Keratinocyte (primary cell): ENCODE measurements around the gene STX5. TPM values are rescaled to one million over a fixed set of nuclear protein-coding genes. Genes with fewer than 3 reads are reported as not detected.

Source experiments
- DNase-seq: peaks from one replicate; pipeline ENCODE4 v3.0.0-alpha.2; 2011; ENCODE audit warnings: low read depth, missing footprints, low spot score
- FAIRE-seq: peaks from 2 replicates; lab custom pipeline; 2011; peaks lifted over from hg19 to GRCh38; lab: Jason Lieb, UNC
- H2AFZ ChIP-seq: 2 replicates; pipeline ENCODE4 v1.6.0; 2012; ENCODE audit warnings: low read length, control low read depth, inconsistent platforms; ENCODE audit not compliant: control insufficient read depth
- H3K27ac ChIP-seq: 2 replicates; pipeline ENCODE4 v1.5.1; 2011; ENCODE audit warnings: low read length; ENCODE audit not compliant: control insufficient read depth, insufficient read depth
- H3K27me3 ChIP-seq: 3 replicates; pipeline ENCODE4 v1.6.0; 2011; ENCODE audit warnings: low read length; ENCODE audit not compliant: control insufficient read depth, insufficient read depth; ENCODE audit errors: extremely low read depth
- H3K36me3 ChIP-seq, 2 experiments: 2 replicates in 1 of 2; 3 replicates in 1 of 2; pipeline ENCODE4 v1.5.1; 2011; ENCODE audit warnings: low read length in 2 of 2, mild to moderate bottlenecking in 1 of 2; ENCODE audit not compliant: control insufficient read depth in 2 of 2, insufficient read depth in 2 of 2; ENCODE audit errors: extremely low read depth in 1 of 2
- H3K4me1 ChIP-seq: 3 replicates; pipeline ENCODE4 v1.5.1; 2011; ENCODE audit warnings: low read length; ENCODE audit not compliant: control insufficient read depth, insufficient read depth; ENCODE audit errors: extremely low read depth
- H3K4me2 ChIP-seq: 3 replicates; pipeline ENCODE4 v1.6.0; 2011; ENCODE audit warnings: low read depth, low read length; ENCODE audit not compliant: control insufficient read depth, insufficient read depth; ENCODE audit errors: extremely low read depth
- H3K4me3 ChIP-seq, 3 experiments: fragments of 200-600 bp in 1 of 3; sonication (generic) in 1 of 3; 2 replicates in 2 of 3; 3 replicates in 1 of 3; pipeline ENCODE4 v1.5.1; 2011 to 2016; ENCODE audit warnings: low read length in 3 of 3, mild to moderate bottlenecking in 3 of 3, control low read depth in 2 of 3, inconsistent platforms in 1 of 3, low read depth in 1 of 3, mixed read lengths in 1 of 3, mixed run types in 1 of 3, moderate library complexity in 1 of 3; ENCODE audit not compliant: control insufficient read depth in 2 of 3, insufficient read depth in 2 of 3; ENCODE audit errors: extremely low read depth in 1 of 3
- H3K79me2 ChIP-seq: 2 replicates; pipeline ENCODE4 v1.6.0; 2012; ENCODE audit warnings: low read length; ENCODE audit not compliant: control insufficient read depth, insufficient read depth
- H3K9ac ChIP-seq: 3 replicates; pipeline ENCODE4 v1.6.0; 2011; ENCODE audit warnings: low read length; ENCODE audit not compliant: control insufficient read depth, insufficient read depth; ENCODE audit errors: extremely low read depth
- H3K9me1 ChIP-seq: 3 replicates; pipeline ENCODE4 v1.6.0; 2011; ENCODE audit warnings: low read length; ENCODE audit not compliant: control insufficient read depth, insufficient read depth; ENCODE audit errors: extremely low read depth
- H3K9me3 ChIP-seq: 2 replicates; pipeline ENCODE4 v1.5.1; 2012; ENCODE audit warnings: low read depth, low read length; ENCODE audit not compliant: control insufficient read depth
- H4K20me1 ChIP-seq: 3 replicates; pipeline ENCODE4 v1.6.0; 2011; ENCODE audit warnings: low read length; ENCODE audit not compliant: control insufficient read depth, insufficient read depth; ENCODE audit errors: extremely low read depth
- EZH2 ChIP-seq: IDR thresholded peaks from one replicate; pipeline ENCODE4 v1.6.1; 2012; ENCODE audit warnings: inconsistent platforms, mild to moderate bottlenecking, low read length, moderate library complexity
- dilution Hi-C: fragments of 300-500 bp; cut with MboI; formaldehyde crosslinking; loops from one replicate; pipeline ENCODE4 v1.7.0; 2020; ENCODE audit warnings: low sequenced_read_pairs; ENCODE audit not compliant: extremely low pct_ligation_motif_present
- polyA plus RNA-seq, 5 experiments: library from polyadenylated mRNA; depleted of rRNA in 3 of 5; stranded (reverse) in 3 of 5; stranded (forward) in 1 of 5; unstranded in 1 of 5; fragments of >200 nt; gene quantifications; 1 replicate in 1 of 5; 2 replicates in 3 of 5; 3 replicates in 1 of 5; pipeline versions ENCODE4 v1.2.1 to v1.2.3, GENCODE V29; 2011 to 2012; ENCODE audit warnings: missing spikeins in 2 of 5, low read depth in 1 of 5, low replicate concordance in 1 of 5
- TF ChIP-seq, protein P1 (sequence below), 3 experiments: IDR thresholded peaks in 1 of 3; conservative IDR thresholded peaks in 1 of 3; optimal IDR thresholded peaks in 1 of 3; 2 replicates in 2 of 3; 3 replicates in 1 of 3; pipeline versions ENCODE3 to v1.5.1; 2011; ENCODE audit warnings: low read length in 3 of 3, mild to moderate bottlenecking in 3 of 3, moderate library complexity in 2 of 3, control low read depth in 1 of 3, inconsistent platforms in 1 of 3; ENCODE audit not compliant: insufficient read depth in 2 of 3; ENCODE audit errors: extremely low read depth in 1 of 3

STX5 gene
- polyA plus RNA-seq, 1 donor (not counting 4 experiments of a cell fraction or from before 2014, with no cell fraction given): 20.4 TPM

GRCh38 chr11:62775646-62776045, 56.2 kb downstream of the STX5 start:
- H3K9ac ChIP-seq: no peak overlapping the region
- H3K36me3 ChIP-seq: peaks cover 8 to 10% of the 10 kb centered on the region in 2 experiments
- no peak overlapping the region for H2AFZ ChIP-seq
- no peaks in the 10 kb centered on the region for H3K9me3 ChIP-seq
- no peaks in the 10 kb centered on the region for H3K27me3 ChIP-seq
- H3K4me1 ChIP-seq: peaks cover 12% of the 10 kb centered on the region
- TF ChIP-seq, protein P1, sequence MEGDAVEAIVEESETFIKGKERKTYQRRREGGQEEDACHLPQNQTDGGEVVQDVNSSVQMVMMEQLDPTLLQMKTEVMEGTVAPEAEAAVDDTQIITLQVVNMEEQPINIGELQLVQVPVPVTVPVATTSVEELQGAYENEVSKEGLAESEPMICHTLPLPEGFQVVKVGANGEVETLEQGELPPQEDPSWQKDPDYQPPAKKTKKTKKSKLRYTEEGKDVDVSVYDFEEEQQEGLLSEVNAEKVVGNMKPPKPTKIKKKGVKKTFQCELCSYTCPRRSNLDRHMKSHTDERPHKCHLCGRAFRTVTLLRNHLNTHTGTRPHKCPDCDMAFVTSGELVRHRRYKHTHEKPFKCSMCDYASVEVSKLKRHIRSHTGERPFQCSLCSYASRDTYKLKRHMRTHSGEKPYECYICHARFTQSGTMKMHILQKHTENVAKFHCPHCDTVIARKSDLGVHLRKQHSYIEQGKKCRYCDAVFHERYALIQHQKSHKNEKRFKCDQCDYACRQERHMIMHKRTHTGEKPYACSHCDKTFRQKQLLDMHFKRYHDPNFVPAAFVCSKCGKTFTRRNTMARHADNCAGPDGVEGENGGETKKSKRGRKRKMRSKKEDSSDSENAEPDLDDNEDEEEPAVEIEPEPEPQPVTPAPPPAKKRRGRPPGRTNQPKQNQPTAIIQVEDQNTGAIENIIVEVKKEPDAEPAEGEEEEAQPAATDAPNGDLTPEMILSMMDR (optimal IDR thresholded peaks at IDR 0.05 in 1 of 3, IDR thresholded peaks at IDR 0.05 in 1 of 3, conservative IDR thresholded peaks at IDR 0.05 in 1 of 3; ENCODE audit: extremely low read depth in 1 of 3, insufficient read depth in 2 of 3, low read length in 3 of 3): no peak
- TF ChIP-seq EZH2: no peak
- H3K9me1 ChIP-seq: no peaks in the 10 kb centered on the region
- no peak for DNase-seq
- dilution Hi-C loops: no loop called here
- no peak overlapping the region for H3K4me2 ChIP-seq
- H3K4me3 ChIP-seq: no peak overlapping the region
- H4K20me1 ChIP-seq: no peaks in the 10 kb centered on the region
- no peak overlapping the region for H3K27ac ChIP-seq
- FAIRE-seq: no peak
- peaks cover 15% of the 10 kb centered on the region for H3K79me2 ChIP-seq

GRCh38 chr11:62774407-62774806, 57.4 kb downstream of the STX5 start:
- Histone ChIP-seq H3K27me3 (no peaks in the 10 kb centered on the region), H3K9me3 (no peaks in the 10 kb centered on the region), H3K9me1 (no peaks in the 10 kb centered on the region), H4K20me1 (no peaks in the 10 kb centered on the region), H3K4me1 (peaks cover 18% of the 10 kb centered on the region), H3K79me2 (peaks cover 15% of the 10 kb centered on the region), H3K27ac (no peak overlapping the region), H3K9ac (no peak overlapping the region), H3K4me3 (no peak overlapping the region), H3K36me3 (peaks cover 8 to 10% of the 10 kb centered on the region in 2 experiments), H2AFZ (no peak overlapping the region), H3K4me2 (no peak overlapping the region)
- no peak for FAIRE-seq
- DNase-seq: no peak
- TF ChIP-seq, protein P1 (optimal IDR thresholded peaks at IDR 0.05 in 1 of 3, IDR thresholded peaks at IDR 0.05 in 1 of 3, conservative IDR thresholded peaks at IDR 0.05 in 1 of 3; ENCODE audit: extremely low read depth in 1 of 3, insufficient read depth in 2 of 3, low read length in 3 of 3): no peak
- TF ChIP-seq EZH2: no peak
- dilution Hi-C loops: no loop called here
